GM19438 (cell line): ENCODE results near the gene LIFR.

Experiments
- ATAC-seq: cut with Tn5 transposase; IDR thresholded peaks from one replicate; pipeline ENCODE4 v1.9.1; 2021; ENCODE audit warnings: low read depth; ENCODE audit not compliant: unreplicated experiment

Gene LIFR

DNA sequence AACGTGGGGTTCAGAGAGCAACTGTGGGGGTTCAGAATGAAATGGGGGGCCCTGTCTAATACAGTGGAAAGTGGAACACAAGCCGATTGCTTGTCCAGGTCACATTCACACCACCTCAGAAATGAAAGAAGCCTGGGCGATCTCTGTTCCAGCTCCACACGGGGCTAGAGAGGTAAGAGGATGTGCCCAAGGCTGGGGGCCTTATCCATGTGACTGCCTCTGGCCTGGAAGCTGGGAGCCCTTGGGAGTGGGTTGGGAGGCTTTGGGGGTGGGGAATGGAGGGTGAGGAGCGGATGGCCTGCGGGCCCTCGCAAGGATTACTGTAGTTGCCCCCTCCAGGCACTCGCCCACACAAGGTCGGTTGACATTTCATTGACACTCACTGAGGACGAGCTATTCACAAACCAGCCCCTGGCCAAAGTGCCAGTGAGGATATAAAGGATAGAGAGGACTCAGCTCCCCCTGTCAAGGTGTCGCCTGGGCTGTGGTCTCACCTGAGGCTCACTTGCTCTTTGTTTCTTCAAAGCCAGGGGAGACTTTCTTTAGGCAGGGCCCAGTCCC lies 86.7 kb downstream of the LIFR start:
- ATAC-seq: no peak

DNA sequence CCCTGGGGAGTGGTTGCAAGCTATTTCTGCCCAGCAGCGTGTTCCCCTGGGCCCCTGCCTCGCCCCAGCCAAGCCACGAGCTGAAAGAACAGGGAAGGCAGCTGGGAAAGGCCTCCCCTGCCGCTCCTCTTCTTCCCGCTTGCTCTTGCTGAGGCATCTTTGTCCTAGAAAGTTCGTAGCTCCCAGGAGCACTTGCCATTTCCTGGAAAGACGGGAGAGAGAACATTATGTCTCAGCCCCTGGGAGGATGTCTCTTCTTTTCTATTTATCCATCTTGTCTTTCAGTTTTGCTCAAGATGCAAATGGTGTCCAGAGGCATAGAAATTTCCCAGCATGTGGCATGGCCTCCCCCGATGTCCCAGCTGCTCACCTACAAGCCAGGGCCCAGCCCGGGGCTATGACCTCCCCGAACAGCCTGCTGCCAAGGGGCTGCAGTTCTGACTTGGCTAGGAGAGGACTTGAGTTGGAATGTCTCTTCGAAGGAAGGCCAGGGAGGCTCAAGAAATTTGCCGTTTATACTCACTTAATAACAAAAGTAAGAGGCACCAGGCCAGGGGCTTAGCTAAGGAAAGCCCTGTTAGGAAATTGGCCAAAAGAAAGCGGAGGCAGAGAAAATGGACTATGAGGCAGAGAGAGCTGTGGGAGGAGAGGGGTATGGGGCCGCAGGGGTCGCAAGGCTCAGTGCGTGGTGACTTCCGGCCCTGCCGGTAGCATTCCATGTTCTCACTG lies 87.3 kb downstream of the LIFR start:
- no peak for ATAC-seq

DNA sequence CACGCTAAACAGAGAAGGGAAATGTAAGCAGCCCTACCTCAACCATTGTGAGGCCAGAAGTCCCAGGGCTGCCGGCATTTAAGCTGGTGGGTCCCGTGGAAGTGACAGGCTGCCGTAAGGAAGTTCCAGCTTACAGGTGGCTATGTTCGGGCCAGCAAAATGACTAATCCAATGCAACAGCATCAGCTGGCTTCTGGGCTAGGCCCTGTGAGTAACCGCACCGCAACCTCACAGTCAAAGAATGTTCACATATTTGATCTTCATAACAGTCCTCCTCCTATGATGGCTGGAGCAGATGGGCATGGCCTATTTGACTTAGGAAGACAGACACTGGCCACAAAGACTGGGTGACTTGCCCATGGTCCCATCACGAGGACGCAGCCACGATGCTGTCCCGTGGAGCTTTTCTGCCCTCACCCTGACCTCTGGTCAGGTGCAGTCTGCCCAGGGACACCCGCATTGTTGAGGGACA lies 88.2 kb downstream of the LIFR start:
- no peak for ATAC-seq

DNA sequence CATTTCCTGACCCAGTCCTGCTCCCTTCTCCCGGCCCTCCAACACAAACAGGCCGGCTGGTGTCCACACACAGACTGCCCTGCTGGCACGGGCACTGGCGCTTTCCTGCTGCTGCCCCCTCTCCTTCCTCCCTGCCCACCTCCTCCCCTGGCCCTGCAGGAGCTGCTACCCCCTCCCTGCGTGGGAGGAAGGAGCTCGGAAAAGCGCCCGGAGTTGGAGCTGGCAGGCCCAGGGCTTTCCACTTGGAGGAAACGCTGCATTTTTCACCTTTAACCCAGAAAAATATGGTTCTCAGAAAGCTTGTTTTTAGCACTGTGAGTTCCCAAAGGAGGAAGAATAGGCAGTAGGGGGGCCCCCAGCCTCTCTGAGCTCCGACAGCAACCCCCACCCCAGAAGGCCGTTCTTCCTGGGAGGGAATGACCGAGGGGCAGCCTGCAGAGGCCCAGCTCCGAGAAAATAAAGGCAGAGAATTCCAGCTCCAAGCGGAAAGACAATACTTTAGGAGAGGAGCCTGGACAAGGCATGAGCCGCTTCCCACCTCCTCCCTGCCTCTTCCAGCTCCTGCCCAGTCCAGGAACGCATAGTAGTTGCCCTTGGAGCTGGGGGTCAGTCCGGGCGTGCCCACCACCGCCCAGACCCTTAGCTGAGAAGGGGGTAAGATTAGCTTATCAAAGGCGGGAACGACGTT lies 88.9 kb downstream of the LIFR start:
- no peak for ATAC-seq

DNA sequence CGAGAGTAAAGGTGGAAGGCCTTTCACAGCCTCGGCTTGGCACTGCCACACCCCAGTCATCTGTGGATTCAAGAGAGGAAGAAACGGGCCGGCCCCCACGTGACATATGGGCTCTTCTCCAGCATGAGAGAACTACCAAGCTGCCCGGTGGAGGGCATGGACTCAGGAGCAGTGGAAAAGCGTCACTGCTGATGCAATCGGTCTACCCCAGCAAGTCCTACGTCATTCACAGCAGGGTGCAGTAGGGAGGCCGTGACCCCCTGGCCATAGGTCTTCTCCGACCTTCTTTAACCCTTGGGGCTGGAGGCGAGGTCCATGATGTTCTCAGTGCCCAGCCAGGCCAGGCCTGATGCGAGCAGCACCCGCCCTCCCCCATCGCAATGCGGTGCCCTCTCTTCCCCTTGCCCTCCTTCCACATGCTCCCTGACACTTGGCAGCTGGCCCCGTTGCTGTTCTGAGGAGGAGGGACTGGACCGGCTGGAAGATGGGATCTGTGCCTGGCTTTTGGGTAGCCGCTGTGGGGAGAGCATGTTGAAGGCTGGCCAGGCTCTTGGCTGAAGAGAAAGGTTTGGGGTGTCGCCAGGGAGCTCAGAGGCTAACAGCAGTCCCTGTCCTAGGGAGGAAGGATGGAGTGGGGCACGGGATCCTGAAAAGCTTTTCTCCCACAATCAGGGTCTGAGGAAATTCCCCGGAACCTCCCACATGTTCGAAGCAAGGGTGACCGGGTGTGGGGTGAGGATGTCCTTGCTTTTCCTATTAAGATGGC lies 89.8 kb downstream of the LIFR start:
- ATAC-seq: no peak

DNA sequence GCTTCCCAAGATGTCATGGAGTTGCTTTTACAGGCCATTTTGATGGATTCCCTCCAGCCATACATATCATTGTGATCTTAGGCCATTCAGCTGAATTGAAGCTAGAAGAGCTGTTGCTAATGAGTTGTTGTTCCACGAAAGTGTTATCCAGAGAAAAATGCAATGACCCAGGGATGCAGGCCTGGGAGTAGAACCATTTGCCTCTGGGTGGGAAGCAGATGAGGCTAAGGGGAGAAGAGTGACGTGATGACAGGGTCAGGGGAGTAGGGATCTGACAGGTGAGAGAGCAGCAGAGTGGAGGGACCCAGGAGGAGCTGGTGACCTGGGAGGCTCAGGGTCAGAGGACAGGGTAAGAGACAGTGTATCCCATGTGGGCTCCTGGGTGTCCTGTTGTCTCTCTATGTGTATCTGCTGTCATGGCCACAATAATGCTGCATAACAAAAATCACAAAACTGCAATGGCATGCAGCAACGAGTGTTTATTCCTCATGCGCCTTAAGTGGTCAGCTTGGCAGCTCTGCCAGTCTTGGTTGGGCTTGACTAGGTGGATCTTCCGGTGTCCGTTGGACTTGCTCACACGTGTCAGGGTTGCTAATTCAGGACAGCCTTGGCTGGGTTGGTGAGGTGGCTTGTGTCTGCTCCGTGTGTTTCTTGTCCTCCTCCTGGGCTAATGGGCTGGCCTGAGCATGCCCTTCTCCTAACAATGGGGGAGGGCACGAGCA lies 90.6 kb downstream of the LIFR start:
- no peak for ATAC-seq

DNA sequence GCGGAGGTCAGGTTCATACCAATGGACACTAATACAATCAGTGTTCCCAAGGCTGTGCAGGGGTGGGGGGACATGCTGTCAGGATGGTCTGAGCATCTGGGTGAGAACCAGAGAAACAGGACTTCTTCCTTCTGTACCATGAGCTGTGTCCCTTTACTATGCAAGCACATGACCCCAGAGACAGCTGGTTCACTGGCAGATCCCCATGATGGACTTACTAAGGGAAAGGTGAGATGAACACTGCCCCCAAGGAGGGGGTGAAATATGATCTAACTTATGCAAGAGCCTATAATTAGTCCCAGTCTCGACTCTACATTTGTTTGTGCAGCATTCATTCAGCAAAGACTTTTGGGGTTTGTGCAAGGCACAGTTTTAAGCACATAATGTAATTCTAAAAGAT lies 91.4 kb downstream of the LIFR start:
- ATAC-seq: no peak

DNA sequence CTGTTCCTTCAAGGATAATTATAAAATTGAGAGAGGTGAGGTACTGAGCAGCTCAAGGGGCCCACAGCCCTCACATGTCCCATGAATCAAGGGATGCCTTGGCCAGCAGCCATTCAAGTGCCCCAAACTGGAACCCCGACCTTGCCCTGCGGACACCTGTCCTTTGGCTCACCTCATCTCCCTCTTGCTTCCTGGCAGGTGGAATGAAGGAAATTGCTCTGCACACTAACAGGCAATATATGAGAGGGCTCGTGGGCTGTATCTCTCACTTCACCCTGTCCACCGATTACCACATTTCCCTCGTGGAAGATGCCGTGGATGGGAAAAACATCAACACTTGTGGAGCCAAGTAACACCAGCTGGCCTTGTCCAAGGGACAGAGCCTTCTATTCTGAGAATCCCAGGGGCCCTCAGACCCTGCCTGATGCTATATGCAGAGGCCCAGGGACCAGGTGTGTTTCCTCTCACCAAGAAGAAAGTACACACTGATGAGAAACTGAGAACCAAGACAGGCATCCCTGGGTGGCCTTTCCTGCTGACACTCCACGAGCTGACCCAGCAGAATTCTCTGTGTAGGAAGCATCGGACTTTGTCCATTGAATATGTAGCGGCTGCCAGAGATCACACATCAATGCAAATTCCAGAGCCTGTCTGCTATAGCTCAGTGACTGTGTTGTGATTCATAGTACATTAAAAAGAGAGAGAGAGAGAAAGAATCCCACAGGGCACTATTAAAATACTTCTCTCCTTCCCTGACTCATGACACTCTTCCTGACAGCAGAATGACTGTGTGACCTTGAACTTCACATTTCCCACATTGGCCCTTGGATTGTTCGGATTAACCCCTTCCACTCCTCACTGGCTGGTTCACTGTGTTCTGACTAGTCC lies 92.6 kb downstream of the LIFR start:
- ATAC-seq: no peak

DNA sequence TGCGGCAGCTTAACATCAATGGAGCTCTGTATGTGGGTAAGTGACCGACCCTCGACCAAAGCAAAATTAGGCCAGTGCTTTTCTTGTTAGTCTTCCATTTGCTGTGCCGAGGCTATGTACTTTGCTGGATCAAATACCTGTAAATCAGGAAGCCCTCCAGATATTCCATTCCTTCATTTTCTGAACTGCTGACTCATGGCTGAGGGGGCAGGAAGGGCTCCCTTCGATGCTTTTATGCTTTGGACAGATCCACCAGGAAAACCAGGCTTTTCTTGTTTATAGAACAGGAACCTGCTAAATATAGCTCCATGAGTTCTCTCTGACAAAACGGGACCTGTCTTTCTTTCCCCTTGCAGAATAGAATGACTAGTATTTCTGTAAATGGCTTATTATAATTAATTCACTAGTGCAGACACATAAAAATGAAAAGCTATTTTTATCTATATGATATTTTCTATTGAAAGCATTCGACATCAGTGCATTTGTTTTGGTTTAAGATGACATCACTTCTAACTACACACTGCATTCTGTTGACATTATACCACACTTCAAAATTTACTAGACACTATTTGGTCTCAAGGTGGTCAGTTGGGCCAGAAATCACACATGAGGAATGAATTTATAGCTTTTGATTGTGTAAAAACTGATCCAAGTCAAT lies 93.3 kb downstream of the LIFR start:
- no peak for ATAC-seq

DNA sequence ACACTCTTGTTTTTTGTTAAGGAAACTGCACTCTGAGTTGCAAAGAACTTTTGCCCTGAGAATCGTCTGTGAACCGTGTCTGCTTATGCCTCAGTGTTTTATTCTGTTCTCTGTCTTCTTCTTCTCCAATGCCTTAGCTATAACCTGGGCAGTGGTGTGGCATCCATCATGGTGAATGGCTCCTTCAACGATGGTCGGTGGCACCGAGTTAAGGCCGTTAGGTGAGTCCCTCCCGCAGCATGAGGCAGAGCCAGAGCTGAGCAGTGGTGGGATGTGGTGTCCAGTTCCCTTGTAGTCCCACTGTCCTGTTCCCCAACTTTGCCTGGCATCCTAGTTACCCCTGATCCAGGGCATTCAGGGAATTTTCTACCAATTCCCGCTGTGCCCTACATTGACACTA lies 98.3 kb downstream of the LIFR start:
- no peak for ATAC-seq

DNA sequence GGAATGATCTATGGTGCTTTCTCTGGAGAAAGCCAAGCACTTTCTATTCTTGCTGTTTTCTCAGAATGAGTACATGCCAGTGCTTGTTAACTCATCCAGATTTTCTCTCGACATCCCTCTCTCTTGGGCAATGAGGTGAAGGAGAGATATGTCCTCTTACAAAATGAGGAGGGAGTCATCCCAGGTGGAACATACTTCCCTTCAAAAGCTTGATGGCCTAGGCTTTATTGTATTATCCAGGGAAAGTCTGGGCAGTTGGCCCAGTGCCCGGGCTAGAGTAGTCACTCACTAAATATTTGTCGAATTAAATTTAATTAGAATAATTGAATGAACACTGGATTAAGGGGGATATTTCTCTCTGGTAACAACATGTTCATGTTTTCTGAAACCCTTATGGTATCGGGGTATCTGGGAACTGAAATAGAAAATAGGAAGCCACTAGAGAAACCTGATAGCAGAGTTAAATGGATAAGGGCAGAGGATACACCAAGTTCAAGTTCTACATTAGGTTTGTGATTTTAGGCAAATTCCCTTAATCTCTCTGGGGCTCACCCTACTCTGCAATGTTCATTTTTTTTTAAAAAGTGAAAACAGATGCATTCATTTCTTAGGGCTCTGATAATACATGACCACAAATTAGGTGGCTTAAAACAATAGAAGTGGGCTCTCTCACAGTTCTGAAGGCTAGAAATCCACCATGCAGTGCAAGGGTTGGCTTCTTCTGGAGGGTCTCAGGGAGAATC lies 99.6 kb downstream of the LIFR start:
- no peak for ATAC-seq

DNA sequence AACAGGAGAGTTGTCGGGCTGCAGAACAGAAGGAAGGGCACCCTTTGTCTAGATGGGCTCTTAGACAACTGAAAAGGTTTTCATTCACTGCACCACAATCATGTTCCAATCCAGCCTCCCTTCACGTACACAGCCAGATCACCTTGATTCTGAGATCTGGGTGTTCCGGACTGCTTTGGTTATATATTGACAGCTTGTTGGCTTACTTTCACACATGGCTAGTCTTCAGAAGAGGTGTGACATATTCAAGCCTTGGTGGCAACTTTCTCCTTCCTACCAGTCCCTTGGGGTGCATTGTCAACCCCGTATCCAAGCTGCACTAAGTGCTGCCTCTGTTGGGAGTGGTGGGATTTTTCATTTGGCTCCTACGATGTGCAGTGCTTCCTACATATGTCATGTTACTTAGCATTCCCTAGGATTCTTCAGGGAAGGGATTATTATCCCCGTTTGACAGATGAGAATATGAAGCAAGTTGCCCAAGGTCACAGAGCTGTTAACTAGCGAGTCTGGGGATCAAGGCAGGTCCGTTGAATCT lies 100.6 kb downstream of the LIFR start:
- ATAC-seq: peak; percentile 56

DNA sequence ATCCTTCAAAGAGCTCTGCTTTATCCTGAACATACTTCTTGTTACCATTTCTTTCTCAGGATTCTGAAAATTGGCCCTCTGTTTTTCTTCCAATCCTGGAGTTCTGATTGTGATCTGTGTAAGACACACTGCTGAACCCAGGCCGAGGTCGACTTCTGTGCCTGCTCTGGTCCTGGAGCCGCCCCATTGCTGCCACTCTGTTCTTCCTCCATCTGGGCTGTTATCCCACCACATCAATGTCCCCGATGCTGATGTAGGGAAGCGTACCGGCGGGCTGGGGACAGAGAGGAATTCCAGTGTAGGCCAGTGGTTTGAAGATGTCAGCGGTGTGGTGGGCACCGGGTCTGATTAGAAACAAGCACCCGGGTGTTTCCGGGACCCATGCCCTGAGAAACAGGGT lies 102.5 kb downstream of the LIFR start:
- peak; percentile 9 for ATAC-seq

DNA sequence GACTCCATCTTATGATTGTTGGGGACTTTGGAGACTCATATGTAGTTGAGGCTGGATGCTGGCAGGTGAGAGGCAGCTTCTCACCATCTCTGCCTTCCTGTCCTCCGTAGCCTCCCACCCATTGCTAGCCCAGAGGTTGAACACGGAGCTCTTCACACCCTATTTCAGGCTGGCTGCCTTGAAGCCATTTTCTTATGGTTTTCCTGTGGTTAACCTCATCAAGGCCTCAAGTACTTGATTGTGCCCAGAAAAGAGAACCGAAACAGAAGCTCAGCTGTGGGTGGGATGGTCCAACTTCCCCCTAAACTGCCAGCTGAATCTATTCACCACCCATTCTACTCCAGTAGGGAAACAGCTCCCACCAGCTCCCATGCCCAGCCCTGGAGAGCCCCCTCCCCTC lies 102.9 kb downstream of the LIFR start:
- ATAC-seq: peak; percentile 97

DNA sequence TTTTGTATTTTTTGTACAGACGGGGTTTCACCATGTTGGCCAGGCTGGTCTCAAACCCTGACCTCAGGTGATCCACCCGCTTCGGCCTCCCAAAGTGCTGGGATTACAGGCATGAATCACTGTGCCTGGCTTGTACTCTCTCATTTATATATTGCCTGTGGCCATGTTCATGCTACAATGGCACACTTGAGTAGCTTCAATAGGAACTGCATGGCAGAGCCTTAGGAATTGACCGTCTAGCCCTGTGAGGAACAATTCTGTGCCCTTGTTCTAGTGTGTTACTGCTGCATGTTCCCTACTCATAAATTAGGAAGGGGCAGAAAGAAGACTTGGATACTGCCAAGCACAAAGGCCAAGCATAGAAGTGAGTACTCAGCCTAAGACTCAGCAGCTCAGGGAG lies 104.2 kb downstream of the LIFR start:
- no peak for ATAC-seq

DNA sequence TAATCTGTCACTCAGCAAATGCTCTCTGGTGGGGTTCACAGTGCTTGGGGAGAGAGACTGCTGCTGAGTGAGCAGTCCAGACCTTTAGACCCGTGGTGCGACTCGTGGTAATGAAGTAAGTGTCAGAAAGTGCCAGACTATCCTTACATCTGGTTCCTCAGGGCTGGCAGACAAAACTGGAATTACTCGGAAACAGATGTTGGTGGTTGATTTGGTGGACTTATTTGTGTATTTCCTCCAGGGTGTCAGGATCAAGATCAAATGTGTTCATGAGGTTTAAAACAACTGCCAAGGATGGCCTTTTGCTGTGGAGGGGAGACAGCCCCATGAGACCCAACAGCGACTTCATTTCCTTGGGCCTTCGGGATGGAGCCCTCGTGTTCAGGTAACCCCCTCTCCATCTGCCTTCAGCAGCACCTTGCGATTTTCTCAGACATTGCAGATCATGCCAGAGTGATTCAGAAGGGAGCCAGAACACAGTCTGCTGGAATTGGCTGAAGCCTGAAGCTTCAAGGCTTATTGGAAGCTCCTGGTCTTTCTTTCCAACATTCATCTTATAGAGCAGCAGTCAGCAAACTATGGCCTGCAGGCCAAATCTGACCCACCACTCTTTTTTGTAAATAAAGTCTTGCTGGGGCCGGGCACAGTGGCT lies 105.2 kb downstream of the LIFR start:
- ATAC-seq: no peak

DNA sequence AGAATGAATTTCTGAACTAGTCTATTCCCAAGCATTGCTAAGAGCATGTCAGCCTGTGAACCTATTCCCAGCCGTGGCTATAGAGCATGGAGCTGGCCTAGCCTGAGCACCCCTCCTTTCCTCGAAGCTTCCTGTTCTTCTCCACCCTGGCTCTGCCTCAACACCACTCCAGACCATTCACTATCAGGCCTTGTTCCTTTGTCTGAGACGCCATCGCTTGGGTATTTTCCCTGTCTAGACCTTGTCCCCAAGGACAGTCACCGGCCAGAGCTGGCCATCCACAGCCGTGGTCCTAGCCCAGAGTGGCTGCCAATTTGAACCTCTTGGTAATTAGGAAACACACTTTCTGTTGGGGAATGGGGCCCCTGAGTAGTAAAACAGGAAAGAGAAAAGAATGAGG lies 105.8 kb downstream of the LIFR start:
- ATAC-seq: no peak
